ENCODE data around the gene NT5DC1. TPM values are rescaled to one million over a fixed set of nuclear protein-coding genes. Genes with fewer than 3 reads are reported as not detected.

NT5DC1 gene
- polyA plus RNA-seq, 1 of the 3 experiments (the other 2 are of a cell fraction) = 20.3 TPM

DNA sequence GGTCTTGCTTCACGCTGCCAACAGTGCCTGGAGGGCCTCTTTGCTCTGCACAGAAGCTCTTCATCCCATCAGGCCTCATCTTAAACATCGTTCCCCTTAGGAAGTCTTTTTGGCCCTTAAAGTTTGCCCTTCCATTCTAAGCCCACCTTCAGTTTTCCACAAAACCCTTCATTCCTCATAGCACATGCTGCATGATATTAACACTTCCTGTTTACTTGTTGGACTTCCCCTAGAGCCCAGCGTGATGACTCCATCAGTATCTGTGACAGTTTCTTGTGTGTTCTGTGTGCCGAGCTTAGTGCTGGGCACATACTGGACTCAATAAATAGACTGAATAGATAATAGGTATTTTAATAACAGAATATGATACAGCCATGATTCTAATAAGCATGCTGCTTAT lies 2.2 kb downstream of the NT5DC1 start:
- no peaks in the 10 kb centered on the region for H3K9me3 ChIP-seq
- H3K27me3 ChIP-seq (ENCODE audit: insufficient read depth) = no peaks in the 10 kb centered on the region
- 0 out of 2 replicates have a peak, but pooled peaks cover 4% of the 10 kb centered on the region for H3K79me2 ChIP-seq (ENCODE audit: insufficient read depth)
- H3F3A ChIP-seq (replicated peaks; ENCODE audit: insufficient read depth) = peaks cover 21% of the 10 kb centered on the region
- no peak overlapping the region for H3K4me3 ChIP-seq (ENCODE audit: low read depth in 2 of 2, low read length in 1 of 2)
- DNase-seq = no peak
- H3K9me2 ChIP-seq = no peaks in the 10 kb centered on the region
- no peaks in the 10 kb centered on the region for H4K20me1 ChIP-seq (ENCODE audit: insufficient read depth)
- no peak overlapping the region for H3K27ac ChIP-seq (ENCODE audit: low read depth in 2 of 2, low read length in 1 of 2)
- H3K4me1 ChIP-seq (ENCODE audit: control insufficient read depth in 1 of 2, insufficient read depth in 2 of 2, low read depth in 1 of 2, low read length in 1 of 2) = peaks cover 13 to 16% of the 10 kb centered on the region in 2 experiments; a peak in 3 of 4 replicates
- no peak overlapping the region for H2AFZ ChIP-seq (ENCODE audit: low read depth)
- no peak overlapping the region for H3K4me2 ChIP-seq
- H3K36me3 ChIP-seq (replicated peaks in 1 of 2; ENCODE audit: control insufficient read depth in 1 of 2, insufficient read depth in 2 of 2, low read length in 1 of 2) = no peaks in the 10 kb centered on the region
- POLR2A ChIA-PET = no interaction called here
- WGBS (ENCODE audit: low lambda C conversion rate) = 91% methylated on average over 4 of the region's 4 CpGs
- TF ChIP-seq YY1 (IDR thresholded peaks at IDR 0.05; ENCODE audit: low read depth) (no peak), FOSL2 (IDR thresholded peaks at IDR 0.05; ENCODE audit: borderline replicate concordance, low read depth) (no peak)
- CTCF ChIA-PET = interaction anchor here (0.7 to 0.9 kb wide), 3 partner anchors 9 to 115 kb away, joined by 3 read pairs; no protein-coding TSS in a partner anchor
- no peak overlapping the region for H3K9ac ChIP-seq

DNA sequence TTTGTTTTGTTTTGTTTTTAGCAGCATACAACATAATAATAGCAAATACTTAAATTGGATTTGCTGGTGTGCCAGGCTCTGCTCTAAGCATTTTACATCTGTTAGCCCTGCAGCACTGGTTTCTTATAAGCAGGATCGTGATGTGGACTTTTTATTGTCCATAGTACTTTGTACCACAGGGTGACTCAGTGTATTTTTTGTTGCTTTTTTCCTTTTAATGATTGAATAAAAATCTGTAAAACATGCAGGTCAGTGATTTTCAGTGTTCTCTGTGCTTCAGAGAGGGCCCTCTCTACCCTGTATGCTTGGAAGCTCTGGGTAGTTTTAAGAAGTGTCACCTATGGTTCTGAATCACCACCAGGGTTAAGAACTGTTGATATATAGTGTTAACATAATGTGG lies 4.0 kb downstream of the NT5DC1 start:
- H3K4me1 ChIP-seq (ENCODE audit: control insufficient read depth in 1 of 2, insufficient read depth in 2 of 2, low read depth in 1 of 2, low read length in 1 of 2) = peaks cover 13 to 21% of the 10 kb centered on the region in 2 experiments; a peak in 3 of 4 replicates
- no peaks in the 10 kb centered on the region for H3K9me2 ChIP-seq
- no peak overlapping the region for H3K4me2 ChIP-seq
- peaks cover 0 to 11% of the 10 kb centered on the region in 2 experiments for H3K36me3 ChIP-seq (replicated peaks in 1 of 2; ENCODE audit: control insufficient read depth in 1 of 2, insufficient read depth in 2 of 2, low read length in 1 of 2)
- WGBS (ENCODE audit: low lambda C conversion rate) = 83% methylated on average over 1 of the region's 1 CpG
- no peak overlapping the region for H3K27ac ChIP-seq (ENCODE audit: low read depth in 2 of 2, low read length in 1 of 2)
- no peaks in the 10 kb centered on the region for H3K27me3 ChIP-seq (ENCODE audit: insufficient read depth)
- no peak overlapping the region for H2AFZ ChIP-seq (ENCODE audit: low read depth)
- no peak for DNase-seq
- no peak overlapping the region for H3K4me3 ChIP-seq (ENCODE audit: low read depth in 2 of 2, low read length in 1 of 2)
- no peak for TF ChIP-seq GATA2 (CRISPR knock-in tag; IDR thresholded peaks at IDR 0.05)
- no peak for TF ChIP-seq FOXM1 (IDR thresholded peaks at IDR 0.05; ENCODE audit: low read depth)
- TF ChIP-seq, protein P1, sequence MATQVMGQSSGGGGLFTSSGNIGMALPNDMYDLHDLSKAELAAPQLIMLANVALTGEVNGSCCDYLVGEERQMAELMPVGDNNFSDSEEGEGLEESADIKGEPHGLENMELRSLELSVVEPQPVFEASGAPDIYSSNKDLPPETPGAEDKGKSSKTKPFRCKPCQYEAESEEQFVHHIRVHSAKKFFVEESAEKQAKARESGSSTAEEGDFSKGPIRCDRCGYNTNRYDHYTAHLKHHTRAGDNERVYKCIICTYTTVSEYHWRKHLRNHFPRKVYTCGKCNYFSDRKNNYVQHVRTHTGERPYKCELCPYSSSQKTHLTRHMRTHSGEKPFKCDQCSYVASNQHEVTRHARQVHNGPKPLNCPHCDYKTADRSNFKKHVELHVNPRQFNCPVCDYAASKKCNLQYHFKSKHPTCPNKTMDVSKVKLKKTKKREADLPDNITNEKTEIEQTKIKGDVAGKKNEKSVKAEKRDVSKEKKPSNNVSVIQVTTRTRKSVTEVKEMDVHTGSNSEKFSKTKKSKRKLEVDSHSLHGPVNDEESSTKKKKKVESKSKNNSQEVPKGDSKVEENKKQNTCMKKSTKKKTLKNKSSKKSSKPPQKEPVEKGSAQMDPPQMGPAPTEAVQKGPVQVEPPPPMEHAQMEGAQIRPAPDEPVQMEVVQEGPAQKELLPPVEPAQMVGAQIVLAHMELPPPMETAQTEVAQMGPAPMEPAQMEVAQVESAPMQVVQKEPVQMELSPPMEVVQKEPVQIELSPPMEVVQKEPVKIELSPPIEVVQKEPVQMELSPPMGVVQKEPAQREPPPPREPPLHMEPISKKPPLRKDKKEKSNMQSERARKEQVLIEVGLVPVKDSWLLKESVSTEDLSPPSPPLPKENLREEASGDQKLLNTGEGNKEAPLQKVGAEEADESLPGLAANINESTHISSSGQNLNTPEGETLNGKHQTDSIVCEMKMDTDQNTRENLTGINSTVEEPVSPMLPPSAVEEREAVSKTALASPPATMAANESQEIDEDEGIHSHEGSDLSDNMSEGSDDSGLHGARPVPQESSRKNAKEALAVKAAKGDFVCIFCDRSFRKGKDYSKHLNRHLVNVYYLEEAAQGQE (IDR thresholded peaks at IDR 0.05; ENCODE audit: low read depth, low read length) = no peak
- TF ChIP-seq RAD21 (IDR thresholded peaks at IDR 0.05; ENCODE audit: low read length) = no peak
- no peak for TF ChIP-seq RCOR1 (IDR thresholded peaks at IDR 0.05; ENCODE audit: low read length)
- TF ChIP-seq, protein P2, sequence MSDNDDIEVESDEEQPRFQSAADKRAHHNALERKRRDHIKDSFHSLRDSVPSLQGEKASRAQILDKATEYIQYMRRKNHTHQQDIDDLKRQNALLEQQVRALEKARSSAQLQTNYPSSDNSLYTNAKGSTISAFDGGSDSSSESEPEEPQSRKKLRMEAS (IDR thresholded peaks at IDR 0.05; ENCODE audit: low read depth) = no peak
- TF ChIP-seq CHD2 (IDR thresholded peaks at IDR 0.05; ENCODE audit: low read length, partially characterized antibody) = no peak
- TF ChIP-seq, protein P3, sequence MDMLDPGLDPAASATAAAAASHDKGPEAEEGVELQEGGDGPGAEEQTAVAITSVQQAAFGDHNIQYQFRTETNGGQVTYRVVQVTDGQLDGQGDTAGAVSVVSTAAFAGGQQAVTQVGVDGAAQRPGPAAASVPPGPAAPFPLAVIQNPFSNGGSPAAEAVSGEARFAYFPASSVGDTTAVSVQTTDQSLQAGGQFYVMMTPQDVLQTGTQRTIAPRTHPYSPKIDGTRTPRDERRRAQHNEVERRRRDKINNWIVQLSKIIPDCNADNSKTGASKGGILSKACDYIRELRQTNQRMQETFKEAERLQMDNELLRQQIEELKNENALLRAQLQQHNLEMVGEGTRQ (IDR thresholded peaks at IDR 0.05; ENCODE audit: borderline replicate concordance, low read depth, low read length) = no peak
- no peak for TF ChIP-seq FOXJ3 (CRISPR knock-in tag; IDR thresholded peaks at IDR 0.05)
- TF ChIP-seq, protein P4, sequence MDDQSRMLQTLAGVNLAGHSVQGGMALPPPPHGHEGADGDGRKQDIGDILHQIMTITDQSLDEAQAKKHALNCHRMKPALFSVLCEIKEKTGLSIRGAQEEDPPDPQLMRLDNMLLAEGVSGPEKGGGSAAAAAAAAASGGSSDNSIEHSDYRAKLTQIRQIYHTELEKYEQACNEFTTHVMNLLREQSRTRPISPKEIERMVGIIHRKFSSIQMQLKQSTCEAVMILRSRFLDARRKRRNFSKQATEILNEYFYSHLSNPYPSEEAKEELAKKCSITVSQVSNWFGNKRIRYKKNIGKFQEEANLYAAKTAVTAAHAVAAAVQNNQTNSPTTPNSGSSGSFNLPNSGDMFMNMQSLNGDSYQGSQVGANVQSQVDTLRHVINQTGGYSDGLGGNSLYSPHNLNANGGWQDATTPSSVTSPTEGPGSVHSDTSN (IDR thresholded peaks at IDR 0.05) = no peak
- no peak for TF ChIP-seq TAF1 (IDR thresholded peaks at IDR 0.05; ENCODE audit: borderline replicate concordance, low read depth, low read length)
- TF ChIP-seq GABPA (IDR thresholded peaks at IDR 0.05; ENCODE audit: low read depth) = no peak
- TF ChIP-seq, protein P5, sequence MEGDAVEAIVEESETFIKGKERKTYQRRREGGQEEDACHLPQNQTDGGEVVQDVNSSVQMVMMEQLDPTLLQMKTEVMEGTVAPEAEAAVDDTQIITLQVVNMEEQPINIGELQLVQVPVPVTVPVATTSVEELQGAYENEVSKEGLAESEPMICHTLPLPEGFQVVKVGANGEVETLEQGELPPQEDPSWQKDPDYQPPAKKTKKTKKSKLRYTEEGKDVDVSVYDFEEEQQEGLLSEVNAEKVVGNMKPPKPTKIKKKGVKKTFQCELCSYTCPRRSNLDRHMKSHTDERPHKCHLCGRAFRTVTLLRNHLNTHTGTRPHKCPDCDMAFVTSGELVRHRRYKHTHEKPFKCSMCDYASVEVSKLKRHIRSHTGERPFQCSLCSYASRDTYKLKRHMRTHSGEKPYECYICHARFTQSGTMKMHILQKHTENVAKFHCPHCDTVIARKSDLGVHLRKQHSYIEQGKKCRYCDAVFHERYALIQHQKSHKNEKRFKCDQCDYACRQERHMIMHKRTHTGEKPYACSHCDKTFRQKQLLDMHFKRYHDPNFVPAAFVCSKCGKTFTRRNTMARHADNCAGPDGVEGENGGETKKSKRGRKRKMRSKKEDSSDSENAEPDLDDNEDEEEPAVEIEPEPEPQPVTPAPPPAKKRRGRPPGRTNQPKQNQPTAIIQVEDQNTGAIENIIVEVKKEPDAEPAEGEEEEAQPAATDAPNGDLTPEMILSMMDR (IDR thresholded peaks at IDR 0.05) = no peak
- TF ChIP-seq, protein P6, sequence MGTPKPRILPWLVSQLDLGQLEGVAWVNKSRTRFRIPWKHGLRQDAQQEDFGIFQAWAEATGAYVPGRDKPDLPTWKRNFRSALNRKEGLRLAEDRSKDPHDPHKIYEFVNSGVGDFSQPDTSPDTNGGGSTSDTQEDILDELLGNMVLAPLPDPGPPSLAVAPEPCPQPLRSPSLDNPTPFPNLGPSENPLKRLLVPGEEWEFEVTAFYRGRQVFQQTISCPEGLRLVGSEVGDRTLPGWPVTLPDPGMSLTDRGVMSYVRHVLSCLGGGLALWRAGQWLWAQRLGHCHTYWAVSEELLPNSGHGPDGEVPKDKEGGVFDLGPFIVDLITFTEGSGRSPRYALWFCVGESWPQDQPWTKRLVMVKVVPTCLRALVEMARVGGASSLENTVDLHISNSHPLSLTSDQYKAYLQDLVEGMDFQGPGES (IDR thresholded peaks at IDR 0.05; ENCODE audit: low read depth, low read length) = no peak
- ChIA-PET CTCF (interaction anchor here (1.7 kb wide), 1 partner anchor 9 kb away, joined by 5 read pairs; no protein-coding TSS in a partner anchor), POLR2A (no interaction called here)
- peaks cover 18% of the 10 kb centered on the region for H3F3A ChIP-seq (replicated peaks; ENCODE audit: insufficient read depth)
- no peaks in the 10 kb centered on the region for H4K20me1 ChIP-seq (ENCODE audit: insufficient read depth)
- H3K79me2 ChIP-seq (ENCODE audit: insufficient read depth) = 0 out of 2 replicates have a peak, but pooled peaks cover 4% of the 10 kb centered on the region
- H3K9me3 ChIP-seq = no peaks in the 10 kb centered on the region
- no peak overlapping the region for H3K9ac ChIP-seq
